Stimulated activated CD4-positive, alpha-beta T cell treated with anti-CD3 and anti-CD28 coated beads, Interleukin-12 subunit alpha, Interleukin-12 subunit beta, amount 100 ng/mL, for 4 hours (primary cell): ENCODE measurements around the gene LRRC74B.
"Not testable (repeated sequence)": the region's sequence is repeated elsewhere in the genome, so short reads cannot be mapped to it uniquely, and the experiment has no call there.

ENCODE experiments used
- DNase-seq: peaks from one replicate; pipeline ENCODE4 v3.0.0-alpha.2; 2020

Gene LRRC74B

GRCh38 chr22:21055880-21056319 lies 10.2 kb downstream of the LRRC74B start:
- no peak for DNase-seq

- DNase-seq = not testable (repeated sequence)
Observed at GRCh38 chr22:21060363-21060762, 14.6 kb downstream of the LRRC74B start.

- DNase-seq = not testable (repeated sequence)
Observed at GRCh38 chr22:21061660-21062321, 16.0 kb downstream of the LRRC74B start.

DNA sequence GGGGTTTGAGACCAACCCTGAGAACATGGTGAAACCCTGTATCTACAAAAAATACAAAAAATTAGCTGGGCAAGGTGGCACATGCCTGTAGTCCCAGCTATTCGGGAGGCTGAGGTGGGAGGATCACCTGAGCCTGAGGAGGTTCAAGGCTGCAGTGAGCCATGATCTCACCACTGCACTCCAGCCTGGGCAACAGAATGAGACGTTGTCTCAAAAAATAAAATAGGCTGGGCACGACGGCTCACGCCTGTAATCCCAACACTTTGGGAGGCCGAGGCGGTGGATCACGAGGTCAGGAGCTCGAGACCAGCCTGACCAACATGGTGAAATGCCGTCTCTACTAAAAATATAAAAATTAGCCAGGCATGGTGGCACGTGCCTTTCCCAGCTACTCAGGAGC lies 18.7 kb downstream of the LRRC74B start:
- not testable (repeated sequence) for DNase-seq

- no peak for DNase-seq
Observed at GRCh38 chr22:21064917-21065864, 19.4 kb downstream of the LRRC74B start.

GRCh38 chr22:21067075-21067900 lies 21.5 kb downstream of the LRRC74B start:
- DNase-seq = no peak

GRCh38 chr22:21067901-21068680 lies 22.3 kb downstream of the LRRC74B start:
- no peak for DNase-seq

DNA sequence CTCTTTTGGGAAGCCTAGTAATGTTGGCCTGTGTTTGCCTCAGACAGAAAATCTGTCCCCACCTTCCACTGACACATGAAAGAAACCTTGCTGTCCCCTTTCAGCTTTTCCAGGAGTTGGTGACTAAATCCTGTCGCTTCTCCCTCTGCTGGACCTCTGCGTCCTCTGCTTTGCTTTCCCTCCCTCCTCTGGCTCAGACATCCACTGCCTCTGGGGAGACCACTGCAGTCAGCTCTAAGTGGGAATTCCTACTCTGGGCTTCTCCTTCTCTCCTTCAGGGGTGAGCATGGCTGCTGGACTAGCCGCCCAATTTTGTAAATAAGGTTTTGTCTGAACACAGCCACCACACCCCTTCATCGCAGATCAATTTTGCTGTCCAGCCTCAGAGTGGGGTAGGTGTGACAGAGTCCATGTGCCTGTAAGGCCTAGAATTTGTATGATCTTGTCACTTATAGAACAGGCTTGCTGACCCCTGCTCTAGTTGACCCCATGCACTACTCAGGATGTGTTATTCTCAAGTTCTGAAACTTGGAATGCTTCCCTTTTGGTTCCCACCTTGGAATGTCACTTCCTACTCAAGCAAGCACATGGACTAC lies 23.0 kb downstream of the LRRC74B start:
- no peak for DNase-seq

GRCh38 chr22:21069375-21069774 lies 23.6 kb downstream of the LRRC74B start:
- no peak for DNase-seq

DNA sequence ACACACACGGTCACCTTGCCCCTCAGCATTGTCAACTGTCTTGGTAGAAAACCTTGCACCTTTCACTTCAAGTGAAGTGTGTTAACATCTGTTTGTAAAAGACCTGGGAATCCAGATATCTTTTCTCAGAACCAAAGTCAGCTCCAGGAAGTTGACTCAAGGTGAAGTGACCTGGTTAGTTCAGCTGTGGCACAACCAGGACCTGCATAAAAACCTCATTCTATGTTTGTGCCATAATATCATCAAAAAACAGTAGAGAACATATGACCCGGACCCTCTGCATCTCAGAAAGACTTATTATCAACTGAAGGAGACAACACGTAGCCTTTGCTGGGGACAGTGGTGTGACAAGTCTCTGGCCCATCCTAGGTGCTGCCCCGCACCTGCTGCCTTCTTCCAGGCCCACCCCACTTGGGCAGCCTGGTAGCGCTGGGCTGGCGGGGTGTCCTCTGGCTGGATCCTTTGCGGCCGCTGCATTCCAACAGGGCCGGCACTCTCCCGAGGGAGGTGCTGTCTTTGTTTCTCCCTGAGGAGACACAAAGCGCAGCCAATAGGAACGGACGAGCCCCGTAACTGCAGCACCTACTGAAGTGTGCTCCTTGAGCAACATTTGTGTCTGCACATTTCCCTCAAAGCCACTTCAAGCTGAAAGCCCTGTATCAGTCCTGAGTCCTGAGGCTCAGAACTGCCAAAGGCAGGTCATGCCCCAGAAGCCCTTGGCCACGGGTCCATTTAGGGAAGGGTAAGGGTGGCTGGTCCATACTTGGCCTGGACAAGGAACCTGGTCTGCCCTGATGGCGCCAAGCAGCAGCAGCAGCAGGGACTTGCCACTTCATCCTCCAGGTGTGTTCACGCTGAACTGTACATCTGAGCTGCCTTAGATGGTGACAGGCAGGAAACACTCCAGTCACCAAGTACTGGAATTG lies 25.2 kb downstream of the LRRC74B start:
- DNase-seq = no peak

GRCh38 chr22:21071796-21072195 lies 26.1 kb downstream of the LRRC74B start:
- DNase-seq = not testable (repeated sequence)

GRCh38 chr22:21073023-21073422 lies 27.3 kb downstream of the LRRC74B start:
- DNase-seq = no peak

DNA sequence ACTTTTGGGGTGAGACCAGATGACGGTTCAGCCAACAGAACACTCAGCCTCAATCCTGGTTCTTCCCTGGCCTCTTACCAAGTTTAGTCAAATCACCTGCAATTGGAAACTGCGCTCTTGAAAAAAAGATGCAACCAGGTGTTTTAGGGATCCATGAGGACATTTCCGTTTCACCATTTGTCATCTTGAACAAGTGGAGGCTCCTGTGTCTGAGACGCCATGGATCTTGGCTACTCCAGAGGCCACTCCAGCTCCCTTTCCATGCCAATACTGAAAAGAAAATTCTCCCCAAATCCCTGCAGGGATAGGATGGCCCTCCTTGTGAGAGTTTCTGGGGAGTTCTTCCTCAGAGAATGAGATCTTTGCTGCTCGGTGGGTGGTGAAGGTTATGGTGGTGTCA lies 27.7 kb downstream of the LRRC74B start:
- DNase-seq = no peak

DNA sequence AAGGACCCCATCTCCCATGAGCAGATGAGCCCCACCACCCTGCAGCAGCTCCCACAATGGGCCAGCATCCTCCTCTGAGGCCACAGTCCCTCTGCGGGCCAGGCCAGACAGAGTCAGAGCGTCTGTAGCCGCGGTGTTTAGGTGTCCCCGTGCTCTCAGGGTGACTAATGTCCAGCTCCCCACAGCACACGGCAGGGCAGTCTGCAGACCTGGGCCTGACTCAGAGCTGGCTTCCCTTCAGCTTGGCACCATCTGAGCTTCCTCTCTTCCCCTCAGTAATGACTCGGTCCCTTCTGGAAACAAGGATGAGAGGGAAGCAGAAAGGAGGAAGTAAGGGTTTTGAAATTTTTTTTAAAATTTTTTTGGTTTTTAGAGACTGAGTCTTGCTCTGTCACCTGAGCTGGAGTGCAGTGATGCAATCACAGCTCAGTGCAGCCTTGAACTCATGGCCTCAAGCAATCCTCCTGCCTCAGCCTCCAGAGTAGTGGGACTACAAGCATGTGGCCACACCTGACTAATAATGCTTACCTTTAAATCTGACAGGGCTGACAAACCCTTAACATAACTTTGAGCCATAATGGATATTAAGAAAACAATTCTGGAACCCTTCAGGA lies 28.5 kb downstream of the LRRC74B start:
- DNase-seq = no peak

- no peak for DNase-seq
Observed at GRCh38 chr22:21075516-21076138, 29.9 kb downstream of the LRRC74B start.

DNA sequence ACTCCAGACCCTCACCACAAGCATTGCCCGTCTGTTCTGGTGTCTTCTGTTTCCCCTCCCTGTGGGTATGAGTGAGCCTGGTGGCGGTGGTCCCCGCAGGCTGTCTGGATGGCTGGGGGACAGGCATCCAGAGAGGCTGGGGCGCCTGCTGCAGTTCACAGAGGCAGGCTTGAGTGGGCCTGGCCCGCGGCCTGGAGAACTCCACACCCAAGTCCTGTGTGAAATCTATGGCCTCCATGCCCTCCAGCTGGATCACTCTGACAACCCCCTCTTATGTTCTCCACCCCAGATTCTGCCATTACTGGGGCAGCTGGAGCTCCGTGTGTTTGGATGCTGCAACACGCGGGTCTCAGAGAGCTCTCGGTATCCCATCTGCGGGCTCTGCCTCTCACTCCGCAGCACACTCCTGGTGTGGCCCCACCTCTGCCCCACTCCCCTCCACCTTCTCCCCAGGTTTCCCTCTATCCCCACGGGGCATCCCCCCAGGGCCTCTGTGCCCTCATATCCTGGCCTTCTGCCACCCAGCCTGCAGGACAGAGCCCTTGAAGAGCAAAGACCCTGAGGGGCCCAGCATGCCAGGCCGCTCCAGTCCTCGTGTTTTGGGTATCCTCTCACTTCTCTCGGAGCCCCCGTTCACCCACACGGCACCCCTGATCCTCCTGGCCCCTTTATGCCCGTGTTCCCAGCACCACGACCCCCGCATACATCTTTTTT lies 31.3 kb downstream of the LRRC74B start:
- DNase-seq = no peak

- DNase-seq = no peak
Observed at GRCh38 chr22:21077884-21078508, 32.2 kb downstream of the LRRC74B start.

GRCh38 chr22:21078916-21079315 lies 33.2 kb downstream of the LRRC74B start:
- no peak for DNase-seq

DNA sequence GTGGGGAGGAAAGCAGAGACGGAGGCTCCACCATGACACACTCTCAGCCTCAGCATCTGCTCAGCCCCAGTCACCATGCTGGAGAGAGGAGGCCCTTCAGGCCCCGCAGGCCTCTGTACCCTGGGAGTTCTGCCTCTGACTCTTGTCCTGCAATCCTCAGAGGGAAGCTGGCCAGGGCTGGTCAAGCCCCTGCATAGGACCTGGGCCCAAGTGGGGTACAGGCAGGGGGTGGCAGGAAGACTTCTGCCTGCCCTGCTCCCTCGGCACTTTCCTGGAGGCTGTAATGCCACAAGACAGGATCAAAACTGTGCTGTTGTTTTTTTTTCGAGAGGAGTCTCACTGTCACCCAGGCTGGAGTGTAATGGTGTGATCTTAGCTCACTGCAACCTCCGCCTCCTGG lies 33.7 kb downstream of the LRRC74B start:
- DNase-seq = no peak
